BLaER1 (cell line): ENCODE results near the gene FAM83E.
A peak's percentile ranks its signal among the peaks of the same experiment; 100 is the strongest.
"Not testable (repeated sequence)": the region's sequence is repeated elsewhere in the genome, so short reads cannot be mapped to it uniquely, and the experiment has no call there.

Experiments
- H3K27ac ChIP-seq: shearing (Covaris generic); formaldehyde crosslinking; 2 replicates; pipeline ENCODE4 v1.8.1; 2022
- H3K27me3 ChIP-seq: shearing (Covaris generic); formaldehyde crosslinking; 2 replicates; pipeline ENCODE4 v1.8.1; 2022
- H3K36me3 ChIP-seq: shearing (Covaris generic); formaldehyde crosslinking; 2 replicates; pipeline ENCODE4 v1.8.1; 2022
- H3K4me1 ChIP-seq: shearing (Covaris generic); formaldehyde crosslinking; 2 replicates; pipeline ENCODE4 v1.8.1; 2022
- H3K4me2 ChIP-seq: shearing (Covaris generic); formaldehyde crosslinking; 2 replicates; pipeline ENCODE4 v1.8.1; 2022
- H3K4me3 ChIP-seq: shearing (Covaris generic); formaldehyde crosslinking; 2 replicates; pipeline ENCODE4 v1.8.1; 2022
- H3K9ac ChIP-seq: shearing (Covaris generic); formaldehyde crosslinking; 2 replicates; pipeline ENCODE4 v1.8.1; 2022
- H3K9me3 ChIP-seq: shearing (Covaris generic); formaldehyde crosslinking; 2 replicates; pipeline ENCODE4 v1.8.1; 2022
- H4K20me1 ChIP-seq: shearing (Covaris generic); formaldehyde crosslinking; 2 replicates; pipeline ENCODE4 v1.8.1; 2022
- Cebpa-rat ChIP-seq: shearing (Covaris generic); IDR thresholded peaks from 2 replicates; pipeline ENCODE4 v1.8.1; 2022

Gene FAM83E

GRCh38 chr19:48614436-48615230 is at the start of gene FAM83E:
Gene FAM83E, minus strand, starts transcription at chr19:48615076. Its CDS starts 1,704 bp downstream, at chr19:48613372.
- Histone ChIP-seq H3K9ac (peak within 1 kb of the TSS; percentile 97), H3K4me2 (peak within 1 kb of the TSS; percentile 96; the same call in 1 of the 2 replicates)

DNA sequence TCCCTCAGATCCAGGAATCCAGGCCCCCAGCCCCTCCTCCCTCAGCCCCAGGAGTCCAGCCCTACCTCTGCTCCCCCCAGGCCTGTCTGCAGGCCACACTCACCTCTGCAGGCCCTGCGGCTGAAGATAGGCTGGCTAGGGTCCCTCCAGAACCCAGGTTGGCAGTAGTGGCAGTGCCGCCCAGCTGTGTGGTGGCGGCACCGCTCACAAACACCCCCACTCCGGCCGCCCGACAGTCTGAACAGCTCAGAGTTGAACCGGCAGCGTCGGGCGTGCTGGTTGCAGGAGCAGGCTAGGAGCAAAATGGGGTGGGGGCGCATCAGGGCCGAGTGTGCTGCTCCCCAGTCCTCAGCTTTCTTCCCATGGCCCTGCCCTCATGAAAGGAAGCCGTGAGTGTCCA is 49.6 kb upstream of the FAM83E start:
- Histone ChIP-seq H3K9ac (no peak overlapping the region), H3K4me1 (peaks cover 21% of the 10 kb centered on the region), H3K36me3 (no peaks in the 10 kb centered on the region), H3K4me2 (no peak overlapping the region), H3K4me3 (no peak overlapping the region), H3K27ac (no peak overlapping the region), H3K9me3 (no peaks in the 10 kb centered on the region), H3K27me3 (no peaks in the 10 kb centered on the region), H4K20me1 (no peaks in the 10 kb centered on the region)
- no peak for TF ChIP-seq Cebpa-rat

More at GRCh38 chr19:48614436-48615230, at the start of gene FAM83E:
- peaks cover 52% of the 10 kb centered on the region for H3K36me3 ChIP-seq
- peaks cover 47% of the 10 kb centered on the region for H3K4me1 ChIP-seq
- peak within 1 kb of the TSS; percentile 26 for H3K27ac ChIP-seq
- H3K27me3 ChIP-seq = no peaks in the 10 kb centered on the region
- H4K20me1 ChIP-seq = peaks cover 54% of the 10 kb centered on the region
- H3K4me3 ChIP-seq = no peak within 1 kb of the TSS
- no peak for TF ChIP-seq Cebpa-rat
- no peaks in the 10 kb centered on the region for H3K9me3 ChIP-seq

- H3K4me3 ChIP-seq = no peak overlapping the region
- no peaks in the 10 kb centered on the region for H4K20me1 ChIP-seq
- no peaks in the 10 kb centered on the region for H3K27me3 ChIP-seq
- H3K27ac ChIP-seq = no peak overlapping the region
- H3K4me1 ChIP-seq = peaks cover 21% of the 10 kb centered on the region
- no peaks in the 10 kb centered on the region for H3K36me3 ChIP-seq
- no peak overlapping the region for H3K4me2 ChIP-seq
- TF ChIP-seq Cebpa-rat = no peak
- H3K9ac ChIP-seq = no peak overlapping the region
- H3K9me3 ChIP-seq = no peaks in the 10 kb centered on the region
Observed at GRCh38 chr19:48663667-48664066, 48.8 kb upstream of the FAM83E start.

GRCh38 chr19:48661711-48662090 is 46.8 kb upstream of the FAM83E start:
- Histone ChIP-seq H3K36me3 (no peaks in the 10 kb centered on the region), H3K4me2 (peak overlapping the region; percentile 59), H3K4me3 (no peak overlapping the region), H4K20me1 (no peaks in the 10 kb centered on the region), H3K27me3 (no peaks in the 10 kb centered on the region), H3K27ac (peak overlapping the region; percentile 83), H3K9me3 (no peaks in the 10 kb centered on the region), H3K4me1 (peaks cover 27% of the 10 kb centered on the region), H3K9ac (no peak overlapping the region)
- no peak for TF ChIP-seq Cebpa-rat

GRCh38 chr19:48660852-48661710 is 46.2 kb upstream of the FAM83E start:
- no peaks in the 10 kb centered on the region for H3K27me3 ChIP-seq
- no peaks in the 10 kb centered on the region for H4K20me1 ChIP-seq
- H3K4me3 ChIP-seq = no peak overlapping the region; the same call in 1 of the 2 replicates
- TF ChIP-seq Cebpa-rat = no peak
- peaks cover 27% of the 10 kb centered on the region for H3K4me1 ChIP-seq
- no peaks in the 10 kb centered on the region for H3K36me3 ChIP-seq
- peak overlapping the region; percentile 83 for H3K27ac ChIP-seq
- peak overlapping the region; percentile 59 for H3K4me2 ChIP-seq
- no peaks in the 10 kb centered on the region for H3K9me3 ChIP-seq
- H3K9ac ChIP-seq = peak overlapping the region; percentile 58; the same call in 1 of the 2 replicates

GRCh38 chr19:48659768-48660167 is 44.9 kb upstream of the FAM83E start:
- H3K27ac ChIP-seq = no peak overlapping the region
- TF ChIP-seq Cebpa-rat = no peak
- no peaks in the 10 kb centered on the region for H4K20me1 ChIP-seq
- peaks cover 32% of the 10 kb centered on the region for H3K4me1 ChIP-seq
- H3K4me3 ChIP-seq = no peak overlapping the region
- no peak overlapping the region for H3K4me2 ChIP-seq
- H3K9ac ChIP-seq = no peak overlapping the region
- H3K27me3 ChIP-seq = no peaks in the 10 kb centered on the region
- H3K9me3 ChIP-seq = no peaks in the 10 kb centered on the region
- no peaks in the 10 kb centered on the region for H3K36me3 ChIP-seq

DNA sequence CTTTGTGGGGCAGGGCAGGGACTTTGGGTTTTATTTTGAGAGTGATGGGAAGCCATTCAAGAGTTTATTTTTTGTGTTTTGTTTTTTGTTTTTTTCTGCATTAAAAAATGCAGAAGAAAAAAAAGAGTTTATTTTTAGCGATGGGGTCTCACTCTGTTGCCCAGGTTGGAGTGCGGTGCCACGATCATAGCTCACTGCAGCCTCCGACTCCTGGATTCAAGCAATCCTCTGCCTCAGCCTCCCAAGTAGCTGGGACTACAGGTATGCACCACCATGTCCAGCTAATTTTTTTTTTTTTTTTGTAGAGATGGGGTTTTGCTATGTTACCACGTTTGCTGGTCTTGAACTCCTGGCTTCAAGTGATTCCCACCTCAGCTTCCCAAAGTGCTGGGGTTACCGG is 43.6 kb upstream of the FAM83E start:
- H3K36me3 ChIP-seq = no peaks in the 10 kb centered on the region
- H3K9me3 ChIP-seq = no peaks in the 10 kb centered on the region
- no peak overlapping the region for H3K4me3 ChIP-seq
- no peak overlapping the region for H3K9ac ChIP-seq
- H3K27ac ChIP-seq = no peak overlapping the region
- no peaks in the 10 kb centered on the region for H4K20me1 ChIP-seq
- TF ChIP-seq Cebpa-rat = no peak
- peaks cover 44% of the 10 kb centered on the region for H3K4me1 ChIP-seq
- H3K27me3 ChIP-seq = no peaks in the 10 kb centered on the region
- no peak overlapping the region for H3K4me2 ChIP-seq

GRCh38 chr19:48657828-48658227 is 43.0 kb upstream of the FAM83E start:
- H3K4me2 ChIP-seq, H3K9me3 ChIP-seq: not testable (repeated sequence)

DNA sequence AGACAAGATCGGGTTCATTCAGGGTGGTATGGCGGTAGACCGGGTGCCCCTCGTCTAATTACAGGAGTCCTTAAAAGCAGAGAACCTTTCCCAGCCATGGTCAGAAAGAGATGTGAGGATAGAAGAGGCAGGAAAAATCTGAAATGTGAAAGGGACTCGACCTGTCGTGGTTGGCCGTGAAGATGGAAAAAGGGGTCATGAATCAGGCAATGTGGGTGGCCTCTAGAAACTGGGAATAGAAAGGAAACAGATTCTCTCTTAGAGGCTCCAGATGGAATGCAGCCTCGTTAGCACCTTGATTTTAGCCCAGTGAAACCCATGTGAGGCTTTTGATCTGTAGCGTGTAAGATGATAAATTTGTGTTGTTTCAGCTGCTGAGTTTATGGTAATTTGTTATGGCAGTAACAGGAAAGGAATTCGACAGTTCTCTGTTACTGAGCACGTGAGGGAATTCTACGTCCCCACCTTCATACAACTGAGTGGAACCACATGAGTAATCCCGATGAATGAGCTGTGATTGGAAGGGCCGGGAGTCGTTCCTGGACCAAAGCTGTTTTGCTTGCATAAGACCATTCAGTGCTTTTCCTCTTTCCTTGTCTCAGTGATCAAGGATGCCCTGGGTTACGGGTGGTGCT is 42.1 kb upstream of the FAM83E start:
- no peaks in the 10 kb centered on the region for H3K9me3 ChIP-seq
- no peak overlapping the region for H3K27ac ChIP-seq
- 0 out of 2 replicates have a peak overlapping the region, but pooled peaks have one; percentile 14 for H3K9ac ChIP-seq
- H3K4me1 ChIP-seq = peaks cover 55% of the 10 kb centered on the region
- no peak overlapping the region for H3K4me2 ChIP-seq
- H3K36me3 ChIP-seq = no peaks in the 10 kb centered on the region
- no peaks in the 10 kb centered on the region for H4K20me1 ChIP-seq
- H3K4me3 ChIP-seq = no peak overlapping the region
- H3K27me3 ChIP-seq = no peaks in the 10 kb centered on the region
- TF ChIP-seq Cebpa-rat = no peak

More at GRCh38 chr19:48657828-48658227, 43.0 kb upstream of the FAM83E start:
- H3K9ac ChIP-seq, H3K27ac ChIP-seq, H4K20me1 ChIP-seq, H3K36me3 ChIP-seq, H3K27me3 ChIP-seq, H3K4me3 ChIP-seq: not testable (repeated sequence)
- H3K4me1 ChIP-seq = peaks cover 51% of the 10 kb centered on the region
